HG03159 (cell line): ENCODE measurements around the gene USP36.
A peak's percentile ranks its signal among the peaks of the same experiment; 100 is the strongest.
"Not testable (repeated sequence)": the region's sequence is repeated elsewhere in the genome, so short reads cannot be mapped to it uniquely, and the experiment has no call there.

Source experiments
- ATAC-seq: cut with Tn5 transposase; IDR thresholded peaks from one replicate; pipeline ENCODE4 v1.9.1; 2021; ENCODE audit warnings: mild to moderate bottlenecking, moderate library complexity; ENCODE audit not compliant: unreplicated experiment

USP36 gene

DNA sequence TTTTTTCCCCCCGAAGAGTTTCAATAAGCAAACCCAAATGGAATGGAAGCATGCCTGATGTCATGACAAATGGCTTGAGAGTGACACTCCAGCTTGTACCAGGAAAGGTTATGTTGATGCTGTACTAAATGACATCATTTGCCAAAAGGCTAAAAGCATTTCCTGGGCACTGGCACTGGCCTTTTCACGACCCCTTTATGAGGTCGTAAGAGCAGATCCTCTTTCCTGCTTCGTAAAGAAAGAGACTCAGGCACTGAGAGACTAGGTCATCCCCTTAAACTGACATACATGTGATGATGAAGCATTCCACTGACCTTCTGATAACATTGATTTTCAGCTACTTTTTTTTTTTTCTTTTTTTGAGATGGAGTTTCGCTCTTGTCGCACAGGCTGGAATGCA is 31.9 kb upstream of the USP36 start:
- ATAC-seq, result no peak

- ATAC-seq, result no peak
These were observed 30.0 kb upstream of the USP36 start for GRCh38 chr17:78870621-78871020.

- ATAC-seq, result no peak
These were observed 27.8 kb upstream of the USP36 start for GRCh38 chr17:78868391-78868790.

DNA sequence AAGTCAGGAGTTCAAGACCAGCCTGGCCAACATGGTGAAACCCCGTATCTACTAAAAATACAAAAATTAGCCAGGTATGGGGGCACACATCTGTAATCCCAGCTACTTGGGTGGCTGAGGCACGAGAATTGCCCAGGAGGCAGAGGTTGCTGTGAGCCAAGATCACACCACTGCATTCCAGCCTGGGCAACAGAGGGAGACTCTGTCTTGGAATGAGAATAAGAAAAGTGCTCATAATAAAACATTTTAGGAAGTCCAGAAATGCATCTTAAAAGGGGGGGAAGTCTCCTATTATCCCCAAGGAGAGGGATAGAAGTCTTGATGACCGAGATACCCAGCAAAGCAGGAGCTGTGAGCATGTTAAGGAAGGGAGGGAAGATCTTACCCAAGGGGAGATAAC is 26.4 kb upstream of the USP36 start:
- not testable (repeated sequence) for ATAC-seq

GRCh38 chr17:78865682-78866390 is 25.2 kb upstream of the USP36 start:
- ATAC-seq, result no peak

DNA sequence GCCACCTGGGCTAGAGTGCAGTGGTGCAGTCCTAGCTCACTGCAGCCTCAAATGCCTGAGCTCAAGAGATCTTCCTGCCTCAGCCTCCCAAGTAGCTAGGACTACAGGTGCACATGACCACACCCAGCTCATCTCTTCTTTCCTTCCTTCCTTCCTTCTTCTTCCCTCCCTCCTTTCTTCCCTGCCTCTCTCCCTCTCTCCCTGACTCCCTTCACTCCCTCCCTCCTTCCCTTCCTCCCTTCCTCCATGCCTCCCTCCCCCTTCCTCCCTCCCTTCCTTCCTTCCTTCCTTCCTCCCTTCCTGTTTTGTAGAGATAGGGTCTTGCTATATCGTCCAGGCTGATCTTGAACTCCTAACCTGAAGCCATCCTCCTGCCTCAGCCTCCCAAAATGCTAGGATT is 23.5 kb upstream of the USP36 start:
- no peak for ATAC-seq

- ATAC-seq, result no peak
These were observed 21.7 kb upstream of the USP36 start for GRCh38 chr17:78862073-78863023.

GRCh38 chr17:78861229-78861628 is 20.6 kb upstream of the USP36 start:
- no peak for ATAC-seq

DNA sequence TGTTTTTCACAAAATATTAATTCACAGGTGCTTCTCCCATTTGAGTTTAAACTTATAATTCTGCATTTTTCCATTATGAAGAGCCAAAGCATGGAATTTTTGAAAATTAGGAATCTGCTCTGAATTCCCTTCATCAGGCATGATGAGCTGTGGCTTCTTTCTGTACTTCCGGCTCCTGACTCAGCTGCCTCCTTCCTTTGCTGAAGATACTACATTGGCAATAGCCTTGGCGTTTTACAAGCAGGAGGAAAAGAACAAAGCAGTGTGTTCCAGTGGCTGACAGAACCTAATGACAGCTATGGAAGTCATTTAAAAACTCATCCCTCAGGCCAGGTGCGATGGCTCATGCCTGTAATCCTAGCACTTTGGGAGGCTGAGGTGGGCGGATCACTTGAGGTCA is 18.4 kb upstream of the USP36 start:
- no peak for ATAC-seq

- no peak for ATAC-seq
These were observed 16.7 kb upstream of the USP36 start for GRCh38 chr17:78857266-78857665.

DNA sequence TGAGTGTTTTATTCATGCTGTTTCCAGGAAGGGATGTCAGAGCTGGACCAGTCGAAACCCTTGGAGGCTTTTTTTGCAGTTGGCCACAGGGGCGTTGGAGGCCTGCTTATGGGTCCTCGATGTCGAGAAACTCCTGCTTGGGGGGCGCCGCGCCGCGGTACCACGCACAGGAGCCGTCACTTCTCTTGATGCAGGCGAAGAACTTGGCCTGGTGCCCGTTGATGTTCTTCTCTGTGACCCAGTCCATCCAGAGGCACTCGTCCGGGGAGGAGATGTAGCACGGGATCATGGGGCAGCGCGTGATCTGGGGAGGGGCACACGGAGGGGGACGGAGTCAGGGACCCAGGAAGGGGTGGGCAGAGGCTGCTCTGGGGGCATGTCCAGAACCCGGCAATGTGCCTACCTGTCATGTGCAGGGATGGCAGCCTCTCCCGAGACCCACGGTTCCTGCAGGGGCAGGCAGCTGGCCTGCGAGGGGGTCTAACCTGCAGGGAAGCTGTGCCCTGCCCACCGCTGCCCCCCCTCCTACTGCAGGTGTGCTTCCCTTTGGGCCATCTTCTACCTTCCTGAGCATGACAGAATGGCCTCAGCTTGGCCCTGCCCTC is 15.0 kb upstream of the USP36 start:
- ATAC-seq, result no peak

DNA sequence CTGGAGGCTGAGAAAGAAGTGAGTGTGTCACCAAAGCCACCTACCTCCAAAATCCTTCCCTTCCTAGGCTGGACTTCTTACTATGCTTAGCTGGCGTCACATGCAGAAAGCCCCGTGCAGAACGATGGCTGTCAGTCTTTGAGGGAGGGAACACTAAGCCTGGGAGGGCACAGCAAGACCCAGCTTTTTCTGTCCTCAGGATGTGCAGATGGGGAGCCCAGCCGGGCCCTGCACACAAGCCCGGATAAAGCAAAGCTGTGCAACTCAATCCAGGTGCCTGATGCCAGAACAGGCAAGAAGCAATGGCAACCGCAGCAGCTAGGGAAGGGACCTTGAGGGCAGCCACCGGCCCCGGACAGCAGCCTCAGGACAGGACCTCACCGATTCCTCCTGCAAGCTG is 13.9 kb upstream of the USP36 start:
- no peak for ATAC-seq

- ATAC-seq, result no peak
These were observed 13.3 kb upstream of the USP36 start for GRCh38 chr17:78853926-78854394.

DNA sequence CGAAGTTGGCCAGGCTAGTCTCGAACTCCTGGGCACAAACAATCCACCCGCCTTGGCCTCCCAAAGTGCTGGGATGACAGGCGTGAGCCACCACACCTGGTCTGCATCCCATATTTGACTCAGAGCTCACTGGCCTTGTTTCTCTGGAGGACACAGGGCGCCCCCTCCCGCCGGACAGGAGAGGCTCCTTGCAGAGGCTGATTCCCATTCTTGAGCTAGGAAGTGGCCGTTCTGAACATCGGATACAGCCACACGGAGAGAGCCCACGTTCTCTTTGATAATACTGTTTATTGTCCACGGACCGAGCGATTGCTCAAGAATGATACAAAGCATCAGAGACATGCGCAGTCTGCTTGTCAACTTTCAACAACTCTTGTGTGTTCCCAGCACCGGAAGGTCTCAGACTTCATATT is 12.1 kb upstream of the USP36 start:
- ATAC-seq, result no peak

DNA sequence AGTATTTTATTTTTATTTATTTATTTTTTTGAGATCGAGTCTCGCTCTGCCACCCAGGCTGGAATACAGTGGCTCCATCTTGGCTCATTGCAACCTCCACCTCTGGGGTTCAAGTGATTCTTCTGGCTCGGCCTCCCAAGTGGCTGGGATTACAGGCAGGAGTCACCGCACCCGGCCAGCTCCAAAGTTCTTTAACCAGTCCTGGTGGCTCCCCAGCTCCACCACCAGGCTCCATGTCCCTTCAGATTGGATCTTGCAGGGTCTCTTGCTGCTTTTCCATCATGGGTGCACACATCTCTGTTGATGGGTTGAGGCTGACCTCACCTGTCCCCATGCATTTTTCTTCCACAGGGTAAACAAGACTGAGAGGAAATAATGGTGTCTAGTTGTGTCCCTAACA is 8.4 kb upstream of the USP36 start:
- no peak for ATAC-seq

DNA sequence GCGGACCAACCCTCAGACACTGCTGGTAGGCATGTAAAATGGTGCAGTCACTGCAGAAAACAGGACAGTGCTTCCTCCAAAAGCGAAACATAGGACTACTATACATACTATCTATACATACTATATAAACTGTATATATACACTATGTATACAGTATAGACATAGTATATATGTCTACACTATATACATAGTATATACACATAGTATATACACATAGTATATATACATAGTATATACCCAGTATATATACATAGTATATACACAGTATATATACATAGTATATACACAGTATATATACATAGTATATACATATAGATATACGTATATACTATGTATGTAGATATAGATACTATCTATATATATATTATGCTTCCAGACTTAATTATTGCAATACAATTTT is 6.4 kb upstream of the USP36 start:
- no peak for ATAC-seq

GRCh38 chr17:78844301-78845005 is 3.8 kb upstream of the USP36 start:
- ATAC-seq, result no peak

DNA sequence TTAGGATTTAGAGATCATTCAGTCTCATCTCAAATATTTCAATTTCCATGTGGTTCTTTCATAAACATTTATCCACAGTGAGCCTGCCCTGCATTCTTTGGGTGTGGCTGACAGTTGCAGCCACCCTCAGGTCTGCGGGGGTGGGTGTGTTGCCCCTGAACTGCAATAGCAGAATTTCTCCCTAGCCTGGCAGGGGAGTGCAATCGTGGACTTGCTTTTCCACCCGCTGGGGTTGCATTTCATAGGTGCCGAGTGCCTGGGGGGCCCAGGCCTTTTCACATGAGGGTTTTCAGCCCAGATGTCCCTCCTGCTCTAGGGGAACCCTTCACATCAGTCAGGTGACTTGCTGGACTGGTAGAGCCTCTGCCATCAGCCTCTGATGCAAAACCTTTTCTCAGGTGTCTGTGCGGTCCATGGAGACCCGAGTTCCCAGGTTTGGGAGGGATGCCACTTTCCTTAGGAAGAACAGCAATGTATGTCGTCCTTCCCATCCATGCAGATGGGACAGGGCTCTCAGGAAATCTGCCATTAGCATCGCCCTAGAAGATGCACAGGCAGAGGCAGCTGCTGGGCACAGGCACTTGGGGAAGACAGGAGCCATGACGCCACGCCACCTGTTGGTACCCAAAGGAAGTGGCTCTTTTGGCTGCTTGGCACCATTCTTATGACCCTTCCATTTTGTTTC is 2.4 kb upstream of the USP36 start:
- ATAC-seq, result no peak

DNA sequence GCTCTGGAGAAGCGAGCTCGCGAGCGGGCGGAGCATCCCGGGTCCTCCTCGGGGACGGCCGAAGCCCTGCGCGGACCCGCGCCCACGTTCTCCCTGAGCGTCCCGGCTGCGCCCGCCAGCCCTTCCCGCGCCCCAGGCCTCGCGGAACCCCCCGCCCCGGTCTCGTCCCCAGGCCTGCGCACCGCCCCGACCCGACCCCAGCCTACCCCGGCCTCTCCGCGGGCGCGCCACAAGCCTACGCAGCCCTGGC is 159 bp downstream of the USP36 start:
- no peak for ATAC-seq

- ATAC-seq, result peak; percentile 8
These were observed 668 bp downstream of the USP36 start for GRCh38 chr17:78839762-78840529.
